Measurements from ENCODE around the gene ARHGAP20.

Gene ARHGAP20

DNA sequence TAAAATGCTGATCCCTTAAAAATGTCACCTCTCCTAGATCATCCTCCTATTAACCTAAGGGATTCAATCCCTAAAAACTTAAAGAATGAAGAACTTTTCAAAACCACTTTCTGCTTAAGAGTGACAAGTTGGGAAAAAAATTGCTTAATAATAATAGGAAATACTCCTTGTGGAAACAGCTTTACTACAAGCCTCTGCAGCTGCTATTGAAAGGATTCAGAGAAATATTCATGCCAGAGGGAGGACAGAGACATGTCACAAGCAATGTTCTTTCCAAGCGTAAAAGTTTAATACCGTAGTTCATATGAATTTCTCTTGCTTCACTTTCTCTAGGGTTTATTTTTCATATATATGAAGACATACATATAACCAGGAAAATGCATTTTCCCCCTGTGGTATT lies 98.2 kb downstream of the ARHGAP20 start:
- no peak for DNase-seq (ENCODE audit: low read depth)

DNA sequence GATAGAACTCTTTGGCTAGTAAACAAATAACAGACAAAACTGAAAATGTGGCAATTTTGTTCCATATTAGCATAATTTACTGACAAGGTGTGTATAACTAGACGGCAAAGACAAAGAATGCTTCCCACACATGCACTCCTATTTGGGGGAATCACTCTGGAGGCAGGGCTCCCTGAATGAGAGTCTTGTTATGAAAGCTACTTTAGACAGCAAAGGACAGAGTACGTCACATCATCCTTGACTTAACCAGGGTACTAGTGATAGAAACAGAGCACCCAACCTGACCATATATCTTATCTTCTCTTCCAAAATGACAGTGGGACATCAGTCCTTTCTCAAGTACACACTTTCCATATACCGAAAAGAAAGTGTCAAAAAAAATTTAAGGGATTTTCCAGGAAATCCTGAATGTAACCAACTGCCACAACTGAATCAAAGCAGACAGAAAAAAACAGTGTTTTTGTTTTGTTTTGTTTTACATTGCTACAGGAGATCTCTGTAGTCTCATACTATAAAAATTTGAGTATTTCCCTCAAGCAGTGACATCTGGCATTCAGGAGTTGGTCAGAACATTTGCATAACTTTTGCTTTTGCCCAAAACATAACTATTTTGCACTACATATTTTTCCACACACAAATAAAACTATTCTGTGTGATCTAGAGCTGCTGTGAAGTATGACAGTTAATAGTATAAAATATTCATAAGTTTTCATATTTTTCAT lies 98.9 kb downstream of the ARHGAP20 start:
- DNase-seq (ENCODE audit: low read depth) = peak; percentile 30

DNA sequence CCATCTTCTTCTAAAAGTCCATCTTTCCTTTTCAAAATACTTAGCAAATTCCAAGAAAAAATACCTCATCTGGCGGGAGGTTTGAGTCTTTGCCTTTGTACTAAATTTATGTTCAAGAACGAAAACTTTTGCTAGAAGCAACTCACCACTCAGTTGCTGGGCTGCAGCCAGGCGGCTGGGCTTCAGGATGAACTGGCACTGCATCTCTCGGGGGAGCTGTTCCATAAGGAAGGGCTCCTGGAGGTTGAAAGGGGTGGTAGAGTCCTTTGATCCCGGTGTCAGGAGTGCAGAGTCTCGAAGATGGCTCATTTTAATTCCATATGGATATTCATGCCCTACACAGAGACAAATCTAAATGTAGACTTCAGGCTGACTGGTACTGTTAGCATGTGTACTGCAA lies 105.8 kb downstream of the ARHGAP20 start:
- DNase-seq (ENCODE audit: low read depth) = no peak

DNA sequence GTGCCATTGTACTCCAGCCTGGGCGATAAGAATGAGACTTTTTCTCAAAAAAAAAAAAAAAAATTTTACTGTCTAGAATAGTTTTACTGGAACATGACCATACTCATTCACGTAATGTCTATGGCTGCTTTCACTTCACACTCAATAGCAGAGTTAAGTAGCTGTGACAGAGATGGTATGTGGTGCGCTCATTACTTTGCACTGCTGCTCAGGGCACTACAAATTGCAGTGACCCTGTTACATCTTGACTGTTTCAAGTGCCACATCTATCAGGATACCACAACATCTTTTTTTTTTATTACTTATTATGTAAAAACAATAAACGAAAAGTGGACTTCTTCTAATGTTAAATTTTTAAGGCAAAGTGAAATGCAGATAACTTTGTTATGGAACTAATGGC lies 110.3 kb downstream of the ARHGAP20 start:
- DNase-seq (ENCODE audit: low read depth) = no peak

DNA sequence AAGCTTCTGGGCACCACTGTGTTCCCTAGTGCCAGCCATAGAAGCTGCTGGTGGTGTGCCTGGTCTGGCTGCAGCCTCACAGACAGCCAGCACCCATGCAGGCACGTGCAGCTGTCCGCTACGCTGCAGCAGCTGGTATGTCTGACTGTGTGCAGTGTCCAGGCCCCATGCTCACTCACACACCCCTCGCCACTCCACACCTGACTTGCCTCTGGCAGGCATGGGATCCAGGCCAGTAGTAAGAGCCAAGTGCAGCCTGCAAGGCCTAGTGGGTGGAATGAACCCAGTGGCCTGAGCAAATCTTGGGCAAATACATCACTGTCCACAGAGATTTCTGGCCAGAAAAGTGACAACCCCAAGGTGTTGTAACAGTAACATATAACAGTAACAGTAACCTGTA lies 111.9 kb downstream of the ARHGAP20 start:
- no peak for DNase-seq (ENCODE audit: low read depth)

DNA sequence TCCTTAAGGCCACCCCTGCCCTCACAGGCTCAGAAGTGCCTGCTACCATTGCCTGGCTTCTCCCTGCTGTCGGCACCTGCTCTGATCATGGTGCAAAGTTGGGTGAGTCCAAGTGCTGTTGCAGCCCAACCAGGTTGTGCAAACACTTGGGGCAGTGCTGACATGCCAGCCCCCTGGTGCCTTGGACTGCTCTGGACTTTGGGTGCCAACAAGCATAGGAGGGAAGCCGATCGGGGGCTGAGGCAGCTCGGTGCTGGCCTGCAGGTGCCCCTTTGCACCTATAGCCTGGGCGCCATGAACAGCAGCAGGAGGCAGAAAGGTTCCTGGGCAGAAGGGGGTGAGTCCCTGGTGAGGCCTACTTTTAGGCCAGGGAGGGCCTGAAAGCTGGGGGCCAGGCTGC lies 113.0 kb downstream of the ARHGAP20 start:
- DNase-seq (ENCODE audit: low read depth) = no peak

DNA sequence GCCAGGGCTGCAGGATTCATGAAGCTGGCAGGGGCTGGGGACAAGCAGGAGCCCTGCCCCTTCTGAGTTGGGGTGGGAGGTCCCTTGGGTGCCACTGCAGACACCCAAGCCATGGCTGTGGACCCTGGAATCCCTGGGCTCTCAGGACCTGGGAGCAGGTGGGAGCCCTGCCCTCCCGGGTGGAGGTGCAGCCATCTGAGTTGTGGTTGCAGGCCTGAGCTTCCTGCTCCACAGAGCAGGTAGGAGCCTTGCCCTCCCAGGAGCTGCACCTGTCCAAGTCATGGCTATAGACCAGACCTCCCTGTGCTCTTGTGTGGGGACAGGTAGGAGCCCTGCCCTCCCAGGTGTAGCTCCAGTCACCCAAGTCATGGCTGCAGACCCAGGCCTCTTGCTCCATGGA lies 113.5 kb downstream of the ARHGAP20 start:
- no peak for DNase-seq (ENCODE audit: low read depth)

DNA sequence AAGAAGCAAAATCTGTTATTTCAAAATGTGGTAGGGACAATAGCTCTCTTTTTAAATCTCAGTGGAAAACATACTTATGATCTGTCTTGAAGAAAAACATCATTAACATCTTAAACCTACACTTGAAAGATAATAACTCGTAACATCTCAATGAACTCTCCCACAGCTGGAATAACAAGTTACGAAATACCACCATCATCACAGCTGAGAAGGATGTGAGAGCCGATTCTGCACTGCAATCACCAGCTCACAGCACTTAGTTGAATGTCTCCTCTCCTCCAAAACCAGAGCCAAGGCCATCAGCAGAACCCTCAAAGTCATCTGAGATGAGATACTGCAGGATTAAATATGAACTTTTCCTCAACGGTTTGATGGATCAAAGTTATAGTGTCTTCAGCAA lies 124.3 kb downstream of the ARHGAP20 start:
- DNase-seq (ENCODE audit: low read depth) = peak; percentile 68

DNA sequence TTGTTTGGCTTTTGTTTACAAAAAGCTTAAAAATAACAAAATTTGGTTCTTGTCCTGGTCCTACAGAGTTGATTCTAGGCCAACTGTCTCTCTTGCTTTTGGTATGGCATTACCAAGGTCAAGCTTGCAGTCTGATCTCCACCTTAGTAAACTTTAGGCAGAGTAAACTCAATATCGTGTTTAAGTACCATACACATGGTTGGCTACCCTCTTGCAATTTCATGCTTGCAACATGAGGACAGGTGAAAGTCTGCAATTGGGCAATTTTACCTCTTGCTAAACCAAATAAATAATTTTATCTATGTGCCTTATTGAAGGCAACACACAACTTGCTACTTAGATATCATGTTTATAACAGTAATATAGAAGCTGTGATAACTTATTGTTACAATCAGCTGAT lies 125.1 kb downstream of the ARHGAP20 start:
- no peak for DNase-seq (ENCODE audit: low read depth)

DNA sequence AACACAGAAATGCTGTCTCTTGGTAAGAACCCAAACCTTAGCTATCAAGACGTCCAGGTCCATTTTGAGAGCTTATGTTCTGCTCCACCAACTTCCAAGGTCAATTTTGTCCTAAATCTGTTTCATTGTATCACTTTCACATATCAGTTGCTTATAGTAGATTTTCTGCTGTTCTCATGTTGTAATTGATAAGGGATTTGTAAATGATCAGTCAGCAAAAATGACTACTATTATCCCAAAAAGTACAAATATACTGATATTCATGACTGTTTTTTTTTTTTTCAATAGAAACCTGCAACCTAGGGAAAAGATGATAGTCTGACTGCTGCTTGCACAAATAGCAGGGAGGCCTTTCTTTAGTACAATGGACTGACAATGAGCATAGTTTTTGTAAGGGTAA lies 128.1 kb downstream of the ARHGAP20 start:
- no peak for DNase-seq (ENCODE audit: low read depth)

DNA sequence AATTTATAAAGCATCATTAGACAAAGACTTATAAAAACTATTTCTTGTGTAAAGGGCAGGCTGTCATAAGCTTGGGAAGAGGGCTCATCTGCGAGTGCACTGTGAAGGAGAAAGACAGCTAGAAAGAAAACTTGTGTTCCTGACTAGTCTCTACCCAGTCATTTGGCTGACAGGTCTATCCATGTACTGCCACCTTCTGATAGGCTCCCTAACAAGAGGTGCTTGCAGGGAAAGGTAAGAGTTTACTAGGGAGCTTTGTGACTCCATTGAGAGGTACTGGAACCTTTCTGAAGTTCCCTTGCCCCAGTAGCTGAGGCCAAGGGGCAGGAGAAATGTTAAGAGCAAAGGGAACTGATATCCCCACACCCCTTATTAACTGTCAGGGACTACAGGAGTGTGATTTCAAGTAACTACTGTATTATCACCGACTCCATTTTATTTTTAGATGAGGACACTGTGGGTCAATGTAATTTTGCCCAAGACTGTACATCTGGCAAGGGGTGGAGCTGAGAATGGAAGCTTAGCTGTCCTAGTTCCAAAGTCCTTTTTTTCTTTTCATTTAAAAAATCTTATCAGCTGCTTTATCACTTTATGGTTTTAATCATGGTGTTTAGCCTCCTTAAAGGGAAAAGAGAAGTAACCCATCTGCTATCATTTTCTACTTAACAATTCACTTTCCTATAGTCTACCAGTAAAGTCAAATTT lies 129.4 kb downstream of the ARHGAP20 start:
- no peak for DNase-seq (ENCODE audit: low read depth)

DNA sequence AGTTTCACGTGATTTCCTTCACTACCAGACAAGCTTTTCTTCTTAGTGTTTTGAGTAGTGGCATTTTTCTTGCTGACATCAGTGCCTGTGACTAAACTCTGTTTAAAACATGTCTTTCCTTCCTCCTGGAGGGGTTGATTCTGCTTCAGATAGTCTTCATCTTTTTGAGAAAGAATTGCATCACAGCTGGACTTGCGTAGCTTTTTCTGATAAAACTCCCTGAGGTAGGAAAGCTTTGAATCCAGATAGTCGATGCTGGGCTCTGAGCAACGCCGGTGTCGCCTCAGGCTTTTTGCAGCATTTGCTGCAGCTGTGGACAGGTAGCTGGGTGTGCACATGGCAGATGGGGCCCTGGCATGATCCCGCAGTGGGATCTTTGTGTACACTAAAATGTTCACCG lies 131.7 kb downstream of the ARHGAP20 start:
- DNase-seq (ENCODE audit: low read depth) = no peak

DNA sequence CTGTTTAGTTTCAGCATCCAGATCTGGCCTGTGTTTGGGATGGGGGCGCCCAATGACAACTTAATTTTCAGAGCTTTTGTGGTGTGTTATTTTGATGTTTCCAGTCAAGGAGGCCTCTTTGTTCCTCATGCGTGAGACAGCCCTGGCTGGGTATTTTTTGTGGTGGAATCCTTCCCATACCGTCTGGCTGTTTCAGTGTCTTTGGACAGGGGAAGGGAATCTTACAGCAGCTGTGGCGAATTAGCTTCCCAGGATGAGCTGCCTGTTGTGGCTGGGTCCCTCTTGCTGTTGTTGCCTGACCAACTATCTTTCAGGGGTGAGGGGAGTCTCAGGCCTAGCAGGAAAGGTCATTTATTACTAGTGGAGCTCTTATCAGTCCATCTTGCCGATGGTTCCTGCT lies 138.8 kb downstream of the ARHGAP20 start:
- no peak for DNase-seq (ENCODE audit: low read depth)

DNA sequence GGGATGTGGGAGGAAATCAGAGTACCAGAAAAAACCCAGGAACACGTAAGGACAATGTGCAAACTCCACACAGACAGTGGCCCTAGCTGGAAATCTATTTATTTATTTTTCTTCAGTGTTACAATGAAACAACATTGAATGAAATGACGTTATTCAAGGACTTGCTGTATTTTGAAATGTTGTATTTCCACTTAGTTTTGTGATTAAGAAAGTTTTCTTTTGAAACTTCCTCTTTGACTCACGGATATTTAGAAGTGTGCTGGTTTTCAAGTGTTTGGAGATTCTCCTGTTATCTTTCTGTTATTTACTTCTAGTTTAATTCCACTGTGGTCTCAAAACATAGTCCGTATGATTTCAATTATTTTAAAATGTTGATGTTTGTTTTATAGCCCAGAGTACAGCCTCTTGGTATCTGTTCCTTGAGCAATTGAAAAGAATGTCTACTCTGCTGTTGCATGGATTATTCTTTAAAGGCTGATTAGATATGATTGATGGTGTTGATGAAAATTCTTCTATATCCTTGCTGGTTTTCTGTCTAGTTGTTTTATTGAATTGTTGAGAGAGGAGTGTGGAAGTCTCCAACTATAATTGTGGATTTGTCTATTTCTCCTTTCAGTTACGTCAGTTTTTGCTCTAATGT lies 141.0 kb downstream of the ARHGAP20 start:
- no peak for DNase-seq (ENCODE audit: low read depth)

DNA sequence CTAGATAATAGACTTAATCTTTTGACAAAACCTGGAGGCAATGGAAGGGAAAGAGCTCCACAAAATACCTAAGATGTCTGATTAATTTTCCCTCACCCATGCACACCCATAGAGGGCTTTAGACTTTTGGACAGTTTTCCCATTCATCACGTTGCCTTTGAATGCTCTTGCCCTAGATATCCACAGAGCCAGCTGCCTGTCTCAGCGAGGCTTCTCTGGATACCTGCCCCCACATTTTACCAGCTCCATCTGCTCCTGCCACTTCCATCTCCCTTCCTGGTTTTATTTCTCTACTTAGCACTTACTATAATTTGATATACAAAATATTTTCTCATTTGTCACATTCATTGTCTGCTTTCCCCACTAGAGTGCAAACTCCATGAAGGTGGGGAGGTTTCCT lies 145.7 kb downstream of the ARHGAP20 start:
- no peak for DNase-seq (ENCODE audit: low read depth)

DNA sequence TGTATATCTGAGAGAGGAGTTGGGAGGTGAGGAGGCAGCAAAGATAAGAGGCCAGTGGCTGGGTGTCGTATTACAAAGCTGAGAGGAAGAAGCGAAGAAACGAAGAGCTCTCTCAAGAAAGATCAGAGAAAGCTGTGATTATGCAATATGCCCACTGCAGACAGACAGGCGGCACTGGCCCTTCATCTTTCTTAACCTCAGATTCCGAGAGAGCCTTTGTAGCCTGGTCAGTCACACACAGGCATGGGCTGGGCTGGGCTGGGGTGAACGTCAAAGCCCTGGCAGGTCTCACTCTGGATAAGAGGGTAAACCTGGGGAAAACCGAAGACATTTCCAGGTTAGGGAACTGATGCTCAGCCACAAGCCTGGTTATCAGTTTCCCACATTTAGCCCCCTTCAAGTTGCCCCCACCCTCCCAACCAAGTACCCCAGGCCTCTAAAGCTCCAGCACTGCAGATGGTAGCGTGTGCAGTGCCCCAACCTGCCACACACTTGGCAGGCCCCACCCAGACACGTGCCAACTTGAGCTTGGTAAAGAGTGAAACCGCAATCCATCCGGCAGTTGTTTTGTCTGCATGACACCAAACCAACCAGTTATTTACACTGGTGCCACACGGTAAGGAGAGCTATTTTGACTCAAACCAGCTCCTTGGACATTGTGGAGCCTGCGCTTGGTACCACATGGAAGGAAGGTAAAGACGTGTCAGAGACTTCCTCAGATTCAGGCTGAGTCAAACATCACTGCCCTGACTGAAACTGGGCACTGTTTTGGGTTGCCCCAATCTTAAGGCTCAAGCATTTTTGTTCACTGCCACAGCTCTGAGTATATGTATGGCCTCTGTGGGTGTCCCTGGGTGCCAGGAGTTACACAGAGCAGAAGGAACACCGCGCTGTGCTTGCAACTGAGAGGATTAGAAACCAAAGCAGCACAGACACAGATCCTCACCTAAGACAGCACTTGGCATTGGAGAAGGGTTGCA lies 146.6 kb downstream of the ARHGAP20 start:
- peak; percentile 89 for DNase-seq (ENCODE audit: low read depth)

DNA sequence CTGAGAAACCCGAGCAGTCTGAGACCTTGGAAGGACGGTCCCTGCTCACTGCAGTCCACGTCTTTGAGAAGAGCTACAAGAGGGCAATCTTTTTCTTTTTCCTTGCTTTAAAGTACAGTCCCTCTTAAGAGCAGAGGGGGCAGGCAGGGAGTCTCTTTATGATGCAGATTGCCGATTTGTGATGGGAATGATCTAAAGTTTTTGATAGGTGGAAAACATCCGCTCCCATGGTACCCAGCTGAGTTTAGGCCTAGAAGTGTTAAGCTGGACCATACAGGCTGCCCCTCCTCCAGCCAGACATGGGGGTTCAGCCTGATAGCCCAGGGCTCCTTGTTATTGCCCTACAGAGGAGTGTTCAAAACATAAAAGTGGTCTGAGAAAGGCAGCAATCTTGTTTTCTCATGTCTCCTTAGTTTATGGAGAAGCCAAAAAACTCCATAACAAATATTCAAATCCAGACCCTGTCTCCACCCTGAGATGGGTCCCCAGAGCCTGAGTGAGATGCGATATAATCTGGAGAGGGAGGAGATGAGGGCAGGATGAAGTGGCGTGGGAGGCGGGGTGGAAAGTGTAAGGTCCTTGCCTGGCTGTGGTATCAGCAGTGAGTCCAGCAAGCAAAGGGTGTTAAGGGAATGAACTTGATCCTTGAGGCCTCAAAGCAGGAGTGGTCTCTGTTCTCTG lies 147.4 kb downstream of the ARHGAP20 start:
- no peak for DNase-seq (ENCODE audit: low read depth)

DNA sequence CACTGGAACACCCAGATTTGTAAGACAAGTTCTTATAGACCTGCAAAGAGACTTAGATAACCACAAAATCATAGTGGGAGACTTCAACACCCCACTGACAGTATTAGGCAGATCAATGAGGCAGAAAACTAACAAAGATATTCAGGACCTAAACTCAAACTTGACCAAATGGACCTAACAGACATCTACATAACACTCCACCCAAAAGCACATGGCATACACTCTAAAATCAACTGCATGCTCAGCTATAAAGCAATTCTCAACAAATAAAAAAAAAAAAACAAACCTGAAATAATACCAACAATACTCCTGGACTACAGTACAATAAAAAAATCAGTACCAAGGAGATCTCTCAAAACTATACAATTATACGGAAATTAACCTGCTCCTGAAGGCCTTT lies 167.5 kb downstream of the ARHGAP20 start:
- DNase-seq (ENCODE audit: low read depth) = no peak

DNA sequence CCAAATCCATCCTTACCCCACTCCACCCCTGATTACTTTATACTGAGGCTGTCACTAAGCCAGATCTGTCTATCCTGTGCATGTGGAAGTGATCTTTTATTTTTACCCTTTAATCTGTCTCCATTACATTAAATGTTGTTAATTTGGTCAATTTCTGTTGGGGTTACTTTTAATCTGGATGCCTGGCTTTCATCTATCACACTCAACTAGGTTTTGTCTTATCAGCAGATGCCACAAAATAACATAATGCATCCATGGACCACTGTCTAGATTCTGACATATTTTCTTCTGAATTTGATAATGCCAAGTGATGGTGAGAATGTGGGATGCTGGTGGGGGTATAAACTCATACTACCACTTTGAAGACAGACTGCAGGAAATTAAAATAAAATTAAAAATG lies 174.1 kb downstream of the ARHGAP20 start:
- DNase-seq (ENCODE audit: low read depth) = no peak

DNA sequence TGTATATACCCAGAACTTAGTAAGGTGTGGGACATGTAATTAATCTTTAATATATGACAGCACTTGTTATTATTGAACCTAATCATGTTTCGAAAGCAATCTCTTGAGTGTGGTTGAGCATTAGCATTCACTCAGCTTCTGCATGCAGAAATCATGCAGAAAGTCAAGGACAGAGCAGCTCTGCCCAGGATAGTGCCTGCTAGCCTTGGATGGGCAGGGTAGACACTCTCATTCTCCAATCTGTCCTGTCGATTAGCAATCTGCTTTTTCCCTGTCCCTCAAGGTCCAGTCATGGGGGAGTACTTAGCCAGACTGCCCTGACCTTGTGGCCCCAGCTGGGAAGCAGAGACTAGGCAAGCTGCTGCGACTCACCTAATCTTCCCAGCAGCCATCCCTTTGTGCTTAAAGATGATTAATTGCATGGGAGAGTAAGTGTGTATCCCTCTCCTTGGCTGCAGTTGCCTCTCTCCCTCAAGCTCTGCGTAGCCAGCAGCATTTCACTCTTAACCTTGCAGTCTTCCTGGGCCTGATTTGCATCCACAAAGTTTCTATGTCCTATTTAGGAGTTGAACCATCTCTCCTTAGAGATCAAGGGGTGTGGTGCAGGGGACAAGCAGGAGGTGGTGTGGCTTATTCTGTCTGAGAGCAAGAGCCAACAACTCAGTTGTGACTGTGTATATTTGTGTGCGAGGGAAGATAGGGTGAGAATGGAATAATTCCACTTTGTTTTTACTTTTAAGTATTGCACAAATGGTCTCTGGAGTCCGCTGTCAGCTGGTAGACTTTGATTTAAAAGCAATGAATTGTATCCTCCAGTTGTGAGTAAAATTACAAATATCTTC lies 181.1 kb downstream of the ARHGAP20 start:
- no peak for DNase-seq (ENCODE audit: low read depth)

DNA sequence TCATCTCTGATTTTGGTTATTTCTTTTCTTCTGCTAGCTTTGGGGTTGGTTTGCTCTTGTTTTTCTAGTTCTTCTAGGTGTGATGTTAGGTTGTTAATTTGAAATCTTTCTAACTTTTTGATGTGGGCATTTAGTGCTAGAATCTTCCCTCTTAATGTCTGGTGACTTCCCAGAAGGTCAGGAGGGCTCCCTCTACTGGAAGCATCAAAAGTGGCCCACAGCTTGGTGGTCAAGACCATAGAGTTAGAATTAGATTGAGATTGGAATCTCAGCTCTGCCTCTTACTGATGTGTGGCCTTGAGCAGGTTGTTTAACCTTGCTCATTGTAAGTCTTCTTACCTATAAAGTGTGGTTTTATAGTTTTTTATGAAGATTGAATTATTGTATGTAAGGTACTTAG lies 183.2 kb downstream of the ARHGAP20 start:
- peak; percentile 39 for DNase-seq (ENCODE audit: low read depth)
